Stimulated activated CD8-positive, alpha-beta memory T cell treated with anti-CD3 and anti-CD28 coated beads, Interleukin-4, amount 100 ng/mL, for 4 hours (primary cell): ENCODE measurements around the gene CCNQ.

Experiments used
- DNase-seq, 2 donors: peaks; one replicate each; pipeline ENCODE4 v3.0.0-alpha.2; 2020; ENCODE audit warnings: low read depth in 2 of 2, low spot score in 1 of 2

The CCNQ gene

DNA sequence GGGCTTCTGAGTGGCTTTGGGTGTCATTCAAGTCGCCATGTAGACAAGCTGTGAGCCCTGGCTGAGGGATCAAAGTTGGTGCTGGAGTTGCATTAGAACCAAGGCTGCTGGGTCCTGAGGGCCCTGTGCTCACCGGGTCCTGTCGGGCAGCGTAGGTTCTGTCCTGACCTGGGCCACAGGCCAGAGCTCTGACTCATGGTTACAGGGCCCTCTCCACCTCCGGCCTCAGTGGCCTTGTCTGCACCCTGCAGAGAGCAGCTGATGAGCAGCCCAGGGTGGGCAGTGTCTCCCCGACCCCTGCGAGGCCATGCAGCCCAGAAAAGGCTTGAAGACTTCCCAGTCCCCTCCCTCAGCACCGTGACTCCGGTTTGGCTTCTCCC, 59.0 kb downstream of the CCNQ start:
- DNase-seq, result no peak

DNA sequence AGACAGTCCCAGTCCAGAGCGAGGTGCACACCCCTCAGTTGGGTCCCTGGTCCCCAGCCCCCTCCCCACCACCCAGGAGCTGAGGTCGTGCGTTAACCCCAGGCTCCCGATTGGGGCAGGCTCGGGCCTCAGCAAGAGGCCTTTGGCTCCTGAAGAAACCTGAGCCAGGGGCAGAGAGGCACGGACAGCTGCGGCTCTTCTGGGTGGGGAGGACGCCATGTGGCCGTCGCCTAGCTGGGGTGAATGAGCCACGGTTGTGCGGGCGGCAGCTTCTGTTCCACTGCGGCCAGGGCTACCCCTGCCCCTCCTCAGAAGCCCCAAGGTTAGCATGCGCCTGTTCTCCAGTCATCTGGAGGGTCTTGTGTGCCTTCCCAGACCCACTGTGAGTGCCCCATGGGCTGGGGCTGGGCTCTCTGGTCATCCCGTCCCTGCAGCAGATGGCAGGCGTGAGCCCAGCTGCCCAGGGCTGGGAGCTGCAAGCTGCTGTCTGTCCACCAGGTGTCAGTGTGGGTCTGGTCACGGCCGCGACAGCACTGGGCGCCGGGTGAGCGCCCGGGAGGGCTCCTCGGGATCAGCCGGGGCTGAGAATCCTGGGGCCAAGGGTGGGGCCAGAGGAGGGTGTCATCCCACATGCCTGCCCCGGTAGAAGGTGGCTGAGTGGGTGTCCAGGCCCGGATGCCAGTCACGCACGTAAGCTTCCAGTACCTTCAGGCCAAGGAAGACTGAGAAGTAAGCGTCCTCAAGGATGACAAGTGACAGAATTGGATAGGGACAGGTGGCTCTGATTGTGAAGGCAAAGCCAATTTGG, 59.6 kb downstream of the CCNQ start:
- DNase-seq, result peak in 1 of 2 donors; percentile 10

DNA sequence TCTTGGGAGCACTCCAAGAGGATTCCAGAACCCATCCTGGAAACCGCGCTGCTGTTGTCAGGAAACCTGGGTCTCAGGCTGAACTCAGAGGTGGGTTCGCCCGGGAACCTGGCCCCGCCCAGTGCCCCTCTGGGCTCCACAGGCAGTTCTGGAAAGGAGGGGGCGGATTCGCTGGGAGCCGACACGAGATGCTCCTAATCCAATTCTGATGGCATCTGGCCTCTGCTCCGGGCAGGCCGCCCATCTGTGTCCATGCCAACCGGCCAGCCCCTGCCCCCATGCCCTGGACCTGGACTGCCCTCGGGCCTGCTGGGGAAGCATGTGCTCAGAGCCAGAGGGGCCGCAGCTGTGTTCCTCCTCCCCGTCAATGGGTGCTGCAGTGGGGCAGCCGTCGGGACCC, 60.5 kb downstream of the CCNQ start:
- no peak for DNase-seq
